Liver (tissue), 9 donors: ENCODE data around the gene RSRP1. TPM values are rescaled to one million over a fixed set of nuclear protein-coding genes. Genes with fewer than 3 reads are reported as not detected.

Experiments used
- DNase-seq: peaks from one replicate; pipeline ENCODE4 v3.0.0-alpha.2; 2017; ENCODE audit warnings: low spot score
- H3K27ac ChIP-seq, 2 donors: one replicate each; pipeline ENCODE4 v1.7.0; 2013; ENCODE audit warnings: inconsistent platforms in 2 of 2, low read length in 2 of 2, control low read depth in 1 of 2, low read depth in 1 of 2, mild to moderate bottlenecking in 1 of 2
- H3K27me3 ChIP-seq, 4 donors: one replicate each; pipeline versions ENCODE4 v1.6.1 to v1.7.0; 2013; ENCODE audit warnings: low read length in 3 of 4, inconsistent platforms in 1 of 4, mild to moderate bottlenecking in 1 of 4, moderate library complexity in 1 of 4; ENCODE audit not compliant: control insufficient read depth in 4 of 4, insufficient read depth in 4 of 4
- H3K36me3 ChIP-seq, 4 donors: one replicate each; pipeline versions ENCODE4 v1.6.1 to v1.7.0; 2013; ENCODE audit warnings: low read length in 3 of 4, mild to moderate bottlenecking in 3 of 4, low read depth in 1 of 4, moderate library complexity in 1 of 4; ENCODE audit not compliant: control insufficient read depth in 4 of 4, insufficient read depth in 3 of 4
- H3K4me1 ChIP-seq, 4 donors: one replicate each; pipeline versions ENCODE4 v1.6.1 to v1.7.0; 2013; ENCODE audit warnings: low read length in 3 of 4, mild to moderate bottlenecking in 3 of 4, moderate library complexity in 1 of 4; ENCODE audit not compliant: control insufficient read depth in 4 of 4, insufficient read depth in 4 of 4
- H3K4me3 ChIP-seq, 3 donors: one replicate each; pipeline versions ENCODE4 v1.6.1 to v1.7.0; 2013; ENCODE audit warnings: low read length in 3 of 3, control low read depth in 1 of 3, low read depth in 1 of 3, mild to moderate bottlenecking in 1 of 3
- H3K9ac ChIP-seq, 2 donors: one replicate each; pipeline ENCODE4 v1.7.0; 2013; ENCODE audit warnings: low read length in 2 of 2, mild to moderate bottlenecking in 2 of 2, moderate library complexity in 2 of 2, control low read depth in 1 of 2, low read depth in 1 of 2
- H3K9me3 ChIP-seq, 4 donors: one replicate each; pipeline versions ENCODE4 v1.6.1 to v1.7.0; 2013; ENCODE audit warnings: low read length in 3 of 4; ENCODE audit not compliant: control insufficient read depth in 4 of 4
- EGR1 ChIP-seq, 2 donors: IDR thresholded peaks; 2 replicates each; pipeline ENCODE4 v1.6.1; 2016 to 2018; ENCODE audit warnings: antibody characterized with exemption in 2 of 2, low read depth in 2 of 2
- FOXA1 ChIP-seq: IDR thresholded peaks from 2 replicates; pipeline ENCODE4 v1.6.1; 2016; ENCODE audit warnings: antibody characterized with exemption
- FOXA2 ChIP-seq: IDR thresholded peaks from 2 replicates; pipeline ENCODE4 v1.6.1; 2016; ENCODE audit warnings: antibody characterized with exemption
- GABPA ChIP-seq, 2 donors: IDR thresholded peaks in 1 of 2; conservative IDR thresholded peaks in 1 of 2; 2 replicates each; pipeline ENCODE4 v1.6.1; 2016; ENCODE audit warnings: antibody characterized with exemption in 2 of 2, mild to moderate bottlenecking in 1 of 2, moderate library complexity in 1 of 2
- HNF4G ChIP-seq: IDR thresholded peaks from 2 replicates; pipeline ENCODE4 v1.6.1; 2016; ENCODE audit warnings: antibody characterized with exemption
- JUND ChIP-seq, 2 donors: IDR thresholded peaks; 2 replicates each; pipeline ENCODE4 v1.6.1; 2016; ENCODE audit warnings: antibody characterized with exemption in 2 of 2
- MAX ChIP-seq: IDR thresholded peaks from 2 replicates; pipeline ENCODE4 v1.6.1; 2016; ENCODE audit warnings: antibody characterized with exemption
- NR2F2 ChIP-seq: IDR thresholded peaks from 2 replicates; pipeline ENCODE4 v1.6.1; 2016; ENCODE audit warnings: antibody characterized with exemption
- RAD21 ChIP-seq, 2 donors: IDR thresholded peaks; 2 replicates each; pipeline ENCODE4 v1.6.1; 2016; ENCODE audit warnings: antibody characterized with exemption in 2 of 2, mild to moderate bottlenecking in 2 of 2
- REST ChIP-seq: IDR thresholded peaks from 2 replicates; pipeline ENCODE4 v1.6.1; 2016; ENCODE audit warnings: antibody characterized with exemption, mild to moderate bottlenecking
- RXRA ChIP-seq, 2 donors: IDR thresholded peaks; 2 replicates each; pipeline ENCODE4 v1.6.1; 2017 to 2018; ENCODE audit warnings: antibody characterized with exemption in 2 of 2, mild to moderate bottlenecking in 1 of 2
- SP1 ChIP-seq: IDR thresholded peaks from 2 replicates; pipeline ENCODE4 v1.6.1; 2018; ENCODE audit warnings: antibody characterized with exemption, mild to moderate bottlenecking
- TAF1 ChIP-seq: conservative IDR thresholded peaks from 2 replicates; pipeline ENCODE4 v1.6.1; 2016; ENCODE audit warnings: antibody characterized with exemption, mild to moderate bottlenecking
- YY1 ChIP-seq: IDR thresholded peaks from 2 replicates; pipeline ENCODE4 v1.6.1; 2016; ENCODE audit warnings: antibody characterized with exemption, mild to moderate bottlenecking
- WGBS: extraction: QIAGEN DNeasy Blood & Tissue Kit; methylation state at CpG from one replicate; pipeline ENCODE4 v1.1.7; 2013; 5-methylcytosine and 5-hydroxymethylcytosine counted together
- polyA plus RNA-seq, 2 donors: library from polyadenylated mRNA; stranded (reverse) in 1 of 2; unstranded in 1 of 2; fragments of 200-250 nt in 1 of 2; fragments of >200 nt in 1 of 2; fragmentation: Nextera tagmentation in 1 of 2; extraction: Ambion mirVana in 1 of 2; gene quantifications; one replicate each; pipeline versions ENCODE4 v1.2.1 to v1.2.3, GENCODE V29; 2013 to 2015
- total RNA-seq, 2 donors: library from RNA; depleted of rRNA; stranded (reverse); fragments of >200 nt; gene quantifications; one replicate each; pipeline ENCODE4 v1.2.3, GENCODE V29; 2014
- TF ChIP-seq, protein P1 (sequence below): IDR thresholded peaks from 2 replicates; pipeline ENCODE4 v1.6.1; 2016; ENCODE audit warnings: antibody characterized with exemption
- TF ChIP-seq, protein P2 (sequence below): IDR thresholded peaks from 2 replicates; pipeline ENCODE4 v1.6.1; 2016; ENCODE audit warnings: antibody characterized with exemption
- TF ChIP-seq, protein P3 (sequence below): fragments of 150-350 bp; IDR thresholded peaks from 2 replicates; pipeline ENCODE4 v1.5.1; 2017; ENCODE audit warnings: improper control_type of control experiment, low read depth, low read length; ENCODE audit not compliant: missing input control
- donor health status: healthy.
- donor health status: healthy.
- donor health status: healthy.
- donor health status: healthy.
- donor health status: healthy.

The RSRP1 gene
- total and polyA plus RNA-seq, 4 donors: 19.9 to 101 (median 74.0) TPM

DNA sequence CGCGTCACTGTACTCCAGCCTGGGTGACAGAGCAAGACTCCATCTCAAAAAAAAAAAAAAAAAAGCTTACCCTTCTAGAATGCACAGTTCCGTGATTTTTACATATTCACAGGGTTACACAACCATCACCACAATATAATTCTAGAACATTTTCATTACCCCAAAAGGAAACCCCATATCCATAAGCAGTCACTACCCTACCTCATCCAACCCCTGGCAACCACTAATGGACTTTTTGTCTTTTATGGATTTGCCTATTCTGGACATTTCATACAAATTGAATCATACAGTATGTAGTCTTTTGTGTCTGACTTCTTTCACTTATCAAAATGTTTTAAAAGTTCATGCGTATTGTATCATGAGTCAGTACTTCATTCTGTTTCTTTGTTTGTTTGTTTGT lies 37.7 kb downstream of the RSRP1 start:
- Histone ChIP-seq H3K9me3 (no peaks in the 10 kb centered on the region), H3K9ac (no peak overlapping the region), H3K4me1 (no peaks in the 10 kb centered on the region), H3K4me3 (no peak overlapping the region), H3K27ac (no peak overlapping the region), H3K36me3 (no peaks in the 10 kb centered on the region), H3K27me3 (no peaks in the 10 kb centered on the region)
- WGBS: 93% methylated on average over 4 of the region's 4 CpGs
- no peak for DNase-seq
- TF ChIP-seq MAX: no peak
- TF ChIP-seq REST: no peak
- TF ChIP-seq FOXA2: no peak
- TF ChIP-seq, protein P1, sequence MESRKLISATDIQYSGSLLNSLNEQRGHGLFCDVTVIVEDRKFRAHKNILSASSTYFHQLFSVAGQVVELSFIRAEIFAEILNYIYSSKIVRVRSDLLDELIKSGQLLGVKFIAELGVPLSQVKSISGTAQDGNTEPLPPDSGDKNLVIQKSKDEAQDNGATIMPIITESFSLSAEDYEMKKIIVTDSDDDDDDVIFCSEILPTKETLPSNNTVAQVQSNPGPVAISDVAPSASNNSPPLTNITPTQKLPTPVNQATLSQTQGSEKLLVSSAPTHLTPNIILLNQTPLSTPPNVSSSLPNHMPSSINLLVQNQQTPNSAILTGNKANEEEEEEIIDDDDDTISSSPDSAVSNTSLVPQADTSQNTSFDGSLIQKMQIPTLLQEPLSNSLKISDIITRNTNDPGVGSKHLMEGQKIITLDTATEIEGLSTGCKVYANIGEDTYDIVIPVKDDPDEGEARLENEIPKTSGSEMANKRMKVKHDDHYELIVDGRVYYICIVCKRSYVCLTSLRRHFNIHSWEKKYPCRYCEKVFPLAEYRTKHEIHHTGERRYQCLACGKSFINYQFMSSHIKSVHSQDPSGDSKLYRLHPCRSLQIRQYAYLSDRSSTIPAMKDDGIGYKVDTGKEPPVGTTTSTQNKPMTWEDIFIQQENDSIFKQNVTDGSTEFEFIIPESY: no peak
- no peak for TF ChIP-seq HNF4G
- TF ChIP-seq EGR1 (IDR thresholded peaks at IDR 0.05; ENCODE audit: low read depth in 2 of 2): no peak
- no peak for TF ChIP-seq FOXA1

GRCh38 chr1:25208561-25209222 lies 38.6 kb downstream of the RSRP1 start:
- no peak for DNase-seq
- TF ChIP-seq HNF4G: no peak
- no peak for TF ChIP-seq JUND (IDR thresholded peaks at IDR 0.05)
- TF ChIP-seq MAX: no peak
- TF ChIP-seq NR2F2: no peak
- no peak for TF ChIP-seq TAF1
- no peak for TF ChIP-seq FOXA2
- TF ChIP-seq RAD21 (IDR thresholded peaks at IDR 0.05): no peak
- TF ChIP-seq, protein P1: no peak
- TF ChIP-seq, protein P2, sequence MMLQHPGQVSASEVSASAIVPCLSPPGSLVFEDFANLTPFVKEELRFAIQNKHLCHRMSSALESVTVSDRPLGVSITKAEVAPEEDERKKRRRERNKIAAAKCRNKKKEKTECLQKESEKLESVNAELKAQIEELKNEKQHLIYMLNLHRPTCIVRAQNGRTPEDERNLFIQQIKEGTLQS: no peak
- TF ChIP-seq, protein P3, sequence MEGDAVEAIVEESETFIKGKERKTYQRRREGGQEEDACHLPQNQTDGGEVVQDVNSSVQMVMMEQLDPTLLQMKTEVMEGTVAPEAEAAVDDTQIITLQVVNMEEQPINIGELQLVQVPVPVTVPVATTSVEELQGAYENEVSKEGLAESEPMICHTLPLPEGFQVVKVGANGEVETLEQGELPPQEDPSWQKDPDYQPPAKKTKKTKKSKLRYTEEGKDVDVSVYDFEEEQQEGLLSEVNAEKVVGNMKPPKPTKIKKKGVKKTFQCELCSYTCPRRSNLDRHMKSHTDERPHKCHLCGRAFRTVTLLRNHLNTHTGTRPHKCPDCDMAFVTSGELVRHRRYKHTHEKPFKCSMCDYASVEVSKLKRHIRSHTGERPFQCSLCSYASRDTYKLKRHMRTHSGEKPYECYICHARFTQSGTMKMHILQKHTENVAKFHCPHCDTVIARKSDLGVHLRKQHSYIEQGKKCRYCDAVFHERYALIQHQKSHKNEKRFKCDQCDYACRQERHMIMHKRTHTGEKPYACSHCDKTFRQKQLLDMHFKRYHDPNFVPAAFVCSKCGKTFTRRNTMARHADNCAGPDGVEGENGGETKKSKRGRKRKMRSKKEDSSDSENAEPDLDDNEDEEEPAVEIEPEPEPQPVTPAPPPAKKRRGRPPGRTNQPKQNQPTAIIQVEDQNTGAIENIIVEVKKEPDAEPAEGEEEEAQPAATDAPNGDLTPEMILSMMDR: no peak
- no peak for TF ChIP-seq FOXA1
- TF ChIP-seq YY1: no peak
- TF ChIP-seq GABPA (IDR thresholded peaks at IDR 0.05 in 1 of 2, conservative IDR thresholded peaks at IDR 0.05 in 1 of 2): no peak
- no peak for TF ChIP-seq RXRA (IDR thresholded peaks at IDR 0.05)
- no peak for TF ChIP-seq SP1
- TF ChIP-seq REST: no peak
- no peaks in the 10 kb centered on the region for H3K9me3 ChIP-seq
- no peak overlapping the region for H3K4me3 ChIP-seq
- WGBS: 70% methylated on average over 2 of the region's 2 CpGs
- no peaks in the 10 kb centered on the region for H3K4me1 ChIP-seq
- H3K9ac ChIP-seq: no peak overlapping the region
- H3K27me3 ChIP-seq: no peaks in the 10 kb centered on the region
- no peak overlapping the region for H3K27ac ChIP-seq
- no peaks in the 10 kb centered on the region for H3K36me3 ChIP-seq
